MM.1S (cell line): ENCODE results near the gene SULF2.

ENCODE experiments used
- DNase-seq: peaks from one replicate; pipeline ENCODE4 v3.0.0-alpha.2; 2015
- H2AFZ ChIP-seq: fragments of 300-600 bp; sonication (generic); 2 replicates; pipeline ENCODE4 v1.6.0; 2016; ENCODE audit warnings: antibody characterized with exemption, low read length
- H3F3A ChIP-seq: fragments of 300-600 bp; sonication (generic); 2 replicates; pipeline ENCODE4 v1.6.1; 2016; ENCODE audit warnings: mild to moderate bottlenecking, antibody characterized with exemption, low read length, moderate library complexity, mixed read lengths; ENCODE audit not compliant: insufficient read depth
- H3K27ac ChIP-seq: fragments of 300-600 bp; sonication (generic); 2 replicates; pipeline ENCODE4 v1.5.1; 2016; ENCODE audit warnings: mild to moderate bottlenecking, low read length
- H3K27me3 ChIP-seq: fragments of 300-600 bp; sonication (generic); replicated peaks from 2 replicates; pipeline ENCODE4 v1.6.0; 2016; ENCODE audit warnings: low read length; ENCODE audit not compliant: insufficient read depth
- H3K36me3 ChIP-seq: fragments of 300-600 bp; sonication (generic); replicated peaks from 2 replicates; pipeline ENCODE4 v1.6.1; 2016; ENCODE audit warnings: mild to moderate bottlenecking, low read length, mixed read lengths; ENCODE audit not compliant: insufficient read depth
- H3K4me1 ChIP-seq: fragments of 300-600 bp; sonication (generic); 2 replicates; pipeline ENCODE4 v1.6.1; 2016; ENCODE audit warnings: low read length, mixed read lengths
- H3K4me2 ChIP-seq: fragments of 300-600 bp; sonication (generic); 2 replicates; pipeline ENCODE4 v1.6.0; 2016; ENCODE audit warnings: low read depth, low read length
- H3K4me3 ChIP-seq: fragments of 300-600 bp; sonication (generic); 2 replicates; pipeline ENCODE4 v1.5.1; 2016; ENCODE audit warnings: low read length, mixed read lengths
- H3K79me2 ChIP-seq: fragments of 300-600 bp; sonication (generic); 2 replicates; pipeline ENCODE4 v1.6.1; 2016; ENCODE audit warnings: mixed run types, low read length, mixed read lengths
- H3K9ac ChIP-seq: fragments of 300-600 bp; sonication (generic); 2 replicates; pipeline ENCODE4 v1.6.1; 2016; ENCODE audit warnings: low read length, mixed read lengths
- H3K9me2 ChIP-seq: fragments of 300-600 bp; sonication (generic); replicated peaks from 2 replicates; pipeline ENCODE4 v1.6.1; 2016; ENCODE audit warnings: mild to moderate bottlenecking, low read length, mixed read lengths; ENCODE audit not compliant: insufficient read depth
- H3K9me3 ChIP-seq: fragments of 300-600 bp; sonication (generic); replicated peaks from 2 replicates; pipeline ENCODE4 v1.6.1; 2016; ENCODE audit warnings: mild to moderate bottlenecking, low read length, mixed read lengths; ENCODE audit not compliant: insufficient read depth
- H4K20me1 ChIP-seq: fragments of 300-600 bp; sonication (generic); 2 replicates; pipeline ENCODE4 v1.6.1; 2016; ENCODE audit warnings: mild to moderate bottlenecking, low read length, moderate library complexity, mixed read lengths; ENCODE audit not compliant: insufficient read depth
- CTCF ChIP-seq: fragments of 300-600 bp; sonication (generic); IDR thresholded peaks from 2 replicates; pipeline ENCODE4 v1.5.1; 2016; ENCODE audit warnings: antibody characterized with exemption, low read length, mixed read lengths
- EZH2 ChIP-seq: fragments of 300-600 bp; sonication (generic); optimal IDR thresholded peaks from 2 replicates; pipeline ENCODE3; 2017; ENCODE audit warnings: low read depth, mild to moderate bottlenecking, antibody characterized with exemption, low read length, mixed read lengths
- EZH2phosphoT487 ChIP-seq: fragments of 300-600 bp; sonication (generic); IDR thresholded peaks from 2 replicates; pipeline ENCODE4 v1.6.1; 2018; ENCODE audit warnings: antibody characterized with exemption, low read length

Gene SULF2

GRCh38 chr20:47821481-47822100 is 36.3 kb upstream of the SULF2 start:
- Histone ChIP-seq H3K79me2 (peaks cover 6% of the 10 kb centered on the region; the same call in 1 of the 2 replicates), H2AFZ (no peak overlapping the region), H3K27me3 (no peaks in the 10 kb centered on the region), H3K4me3 (no peak overlapping the region), H3K9me3 (no peaks in the 10 kb centered on the region), H3K9ac (no peak overlapping the region), H3K4me2 (no peak overlapping the region), H3K4me1 (peaks cover 44% of the 10 kb centered on the region), H3K36me3 (no peaks in the 10 kb centered on the region), H3K9me2 (no peaks in the 10 kb centered on the region), H4K20me1 (no peaks in the 10 kb centered on the region), H3K27ac (no peak overlapping the region), H3F3A (peaks cover 35% of the 10 kb centered on the region)
- TF ChIP-seq EZH2 = no peak
- TF ChIP-seq EZH2phosphoT487 = no peak
- TF ChIP-seq CTCF = no peak
- DNase-seq = no peak

- Histone ChIP-seq H3K27me3 (no peaks in the 10 kb centered on the region), H4K20me1 (no peaks in the 10 kb centered on the region), H3K79me2 (peaks cover 6% of the 10 kb centered on the region; the same call in 1 of the 2 replicates), H3K4me1 (peaks cover 67% of the 10 kb centered on the region), H3K36me3 (no peaks in the 10 kb centered on the region), H3K9me3 (no peaks in the 10 kb centered on the region), H3K4me2 (no peak overlapping the region), H3K9me2 (no peaks in the 10 kb centered on the region), H3K4me3 (no peak overlapping the region), H3K9ac (no peak overlapping the region), H3K27ac (peak overlapping the region; percentile 37; the same call in 1 of the 2 replicates), H3F3A (peaks cover 44% of the 10 kb centered on the region), H2AFZ (no peak overlapping the region)
- no peak for DNase-seq
- TF ChIP-seq EZH2phosphoT487 (no peak), CTCF (no peak), EZH2 (no peak)
Observed at GRCh38 chr20:47818996-47819609, 33.8 kb upstream of the SULF2 start.

GRCh38 chr20:47818466-47818865 is 33.2 kb upstream of the SULF2 start:
- H2AFZ ChIP-seq = no peak overlapping the region
- TF ChIP-seq EZH2phosphoT487 (no peak), EZH2 (no peak), CTCF (no peak)

More at GRCh38 chr20:47818466-47818865, 33.2 kb upstream of the SULF2 start:
- Histone ChIP-seq H3K9ac (no peak overlapping the region), H3K4me3 (no peak overlapping the region), H3K4me2 (no peak overlapping the region), H4K20me1 (no peaks in the 10 kb centered on the region), H3K27me3 (no peaks in the 10 kb centered on the region), H3K9me2 (no peaks in the 10 kb centered on the region), H3K36me3 (no peaks in the 10 kb centered on the region), H3K79me2 (peaks cover 6% of the 10 kb centered on the region; the same call in 1 of the 2 replicates), H3K9me3 (no peaks in the 10 kb centered on the region), H3F3A (peaks cover 44% of the 10 kb centered on the region), H3K4me1 (peaks cover 67% of the 10 kb centered on the region), H3K27ac (peak overlapping the region; percentile 98; the same call in 1 of the 2 replicates)
- no peak for DNase-seq
